Neural cell (in vitro differentiated cells): Measurements from ENCODE around the gene NUS1.

Experiments
- CTCF ChIP-seq: fragments of 450-650 bp; IDR thresholded peaks from 2 replicates; pipeline ENCODE4 v1.5.1; 2014; ENCODE audit warnings: antibody characterized with exemption, mild to moderate bottlenecking, moderate library complexity; ENCODE audit not compliant: poor library complexity, severe bottlenecking
- EP300 ChIP-seq: fragments of 450-650 bp; conservative IDR thresholded peaks from 2 replicates; pipeline ENCODE4 v1.6.1; 2014; ENCODE audit warnings: antibody characterized with exemption, mild to moderate bottlenecking, moderate library complexity; ENCODE audit not compliant: poor library complexity, severe bottlenecking
- EZH2 ChIP-seq: fragments of 200-600, 300-800 bp; shearing (Covaris generic), sonication (generic); IDR thresholded peaks from 2 replicates; pipeline ENCODE4 v1.6.1; 2014; ENCODE audit warnings: antibody characterized with exemption, low read length, borderline replicate concordance, mild to moderate bottlenecking; ENCODE audit not compliant: insufficient read depth, poor library complexity, severe bottlenecking
- MXI1 ChIP-seq: fragments of 450-650 bp; conservative IDR thresholded peaks from 2 replicates; pipeline ENCODE4 v1.6.1; 2014; ENCODE audit warnings: antibody characterized with exemption, mild to moderate bottlenecking; ENCODE audit not compliant: poor library complexity, severe bottlenecking
- POLR2AphosphoS5 ChIP-seq: IDR thresholded peaks from 2 replicates; pipeline ENCODE4 v1.6.1; 2012
- RAD21 ChIP-seq: fragments of 450-650 bp; conservative IDR thresholded peaks from 2 replicates; pipeline ENCODE4 v1.6.1; 2014; ENCODE audit warnings: antibody characterized with exemption, mild to moderate bottlenecking, moderate library complexity
- REST ChIP-seq: IDR thresholded peaks from 2 replicates; pipeline ENCODE4 v1.6.1; 2012; ENCODE audit warnings: borderline replicate concordance
- SMC3 ChIP-seq: fragments of 450-650 bp; conservative IDR thresholded peaks from 2 replicates; pipeline ENCODE4 v1.6.1; 2014; ENCODE audit warnings: antibody characterized with exemption, mild to moderate bottlenecking, moderate library complexity; ENCODE audit not compliant: poor library complexity
- TAF1 ChIP-seq: IDR thresholded peaks from 2 replicates; pipeline ENCODE4 v1.6.1; 2012; ENCODE audit warnings: low read depth

GRCh38 chr6:117674991-117675657 is at the start of gene NUS1:
- TF ChIP-seq EP300 (peak; percentile 63), SMC3 (peak; percentile 77), POLR2AphosphoS5 (peak; percentile 77), CTCF (peak; percentile 97), REST (no peak), EZH2 (no peak), TAF1 (no peak), MXI1 (peak; percentile 86), RAD21 (peak; percentile 65)
